ENCODE results near the gene SNRPE.

The SNRPE gene

GRCh38 chr1:203858055-203858454, 3.3 kb upstream of the SNRPE start:
- TF ChIP-seq, protein P1, sequence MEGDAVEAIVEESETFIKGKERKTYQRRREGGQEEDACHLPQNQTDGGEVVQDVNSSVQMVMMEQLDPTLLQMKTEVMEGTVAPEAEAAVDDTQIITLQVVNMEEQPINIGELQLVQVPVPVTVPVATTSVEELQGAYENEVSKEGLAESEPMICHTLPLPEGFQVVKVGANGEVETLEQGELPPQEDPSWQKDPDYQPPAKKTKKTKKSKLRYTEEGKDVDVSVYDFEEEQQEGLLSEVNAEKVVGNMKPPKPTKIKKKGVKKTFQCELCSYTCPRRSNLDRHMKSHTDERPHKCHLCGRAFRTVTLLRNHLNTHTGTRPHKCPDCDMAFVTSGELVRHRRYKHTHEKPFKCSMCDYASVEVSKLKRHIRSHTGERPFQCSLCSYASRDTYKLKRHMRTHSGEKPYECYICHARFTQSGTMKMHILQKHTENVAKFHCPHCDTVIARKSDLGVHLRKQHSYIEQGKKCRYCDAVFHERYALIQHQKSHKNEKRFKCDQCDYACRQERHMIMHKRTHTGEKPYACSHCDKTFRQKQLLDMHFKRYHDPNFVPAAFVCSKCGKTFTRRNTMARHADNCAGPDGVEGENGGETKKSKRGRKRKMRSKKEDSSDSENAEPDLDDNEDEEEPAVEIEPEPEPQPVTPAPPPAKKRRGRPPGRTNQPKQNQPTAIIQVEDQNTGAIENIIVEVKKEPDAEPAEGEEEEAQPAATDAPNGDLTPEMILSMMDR (conservative IDR thresholded peaks at IDR 0.05; ENCODE audit: low read length), result no peak
- DNase-seq (ENCODE audit: low read depth), result peak; percentile 87
- H3K4me3 ChIP-seq (ENCODE audit: low read length), result no peak overlapping the region

GRCh38 chr1:203858975-203859374, 2.4 kb upstream of the SNRPE start:
- TF ChIP-seq, protein P1 (conservative IDR thresholded peaks at IDR 0.05; ENCODE audit: low read length), result no peak
- no peak for DNase-seq (ENCODE audit: low read depth)

GRCh38 chr1:203860396-203861025, 888 bp upstream of the SNRPE start:
- peak overlapping the region; percentile 4 for H3K4me3 ChIP-seq (ENCODE audit: low read length)
- peak; percentile 38 for DNase-seq (ENCODE audit: low read depth)
- TF ChIP-seq, protein P1 (conservative IDR thresholded peaks at IDR 0.05; ENCODE audit: low read length), result no peak

More at GRCh38 chr1:203858975-203859374, 2.4 kb upstream of the SNRPE start:
- H3K4me3 ChIP-seq (ENCODE audit: low read length), result no peak overlapping the region

GRCh38 chr1:203867802-203868201, 6.4 kb downstream of the SNRPE start:
- TF ChIP-seq, protein P1 (conservative IDR thresholded peaks at IDR 0.05; ENCODE audit: low read length), result no peak
- no peak overlapping the region for H3K4me3 ChIP-seq (ENCODE audit: low read length)
- DNase-seq (ENCODE audit: low read depth), result no peak

- TF ChIP-seq, protein P1 (conservative IDR thresholded peaks at IDR 0.05; ENCODE audit: low read length), result no peak
- DNase-seq (ENCODE audit: low read depth), result peak; percentile 8
- no peak overlapping the region for H3K4me3 ChIP-seq (ENCODE audit: low read length)
Observed at GRCh38 chr1:203870245-203870644, 8.8 kb downstream of the SNRPE start.

- no peak overlapping the region for H3K4me3 ChIP-seq (ENCODE audit: low read length)
- peak; percentile 78 for DNase-seq (ENCODE audit: low read depth)
- TF ChIP-seq, protein P1 (conservative IDR thresholded peaks at IDR 0.05; ENCODE audit: low read length), result peak; percentile 100
Observed at GRCh38 chr1:203871114-203871880, 9.9 kb downstream of the SNRPE start.

GRCh38 chr1:203873094-203873493, 11.7 kb downstream of the SNRPE start:
- DNase-seq (ENCODE audit: low read depth), result no peak
- TF ChIP-seq, protein P1 (conservative IDR thresholded peaks at IDR 0.05; ENCODE audit: low read length), result no peak
- no peak overlapping the region for H3K4me3 ChIP-seq (ENCODE audit: low read length)
